ENCODE data around the gene CCDC178. TPM values are rescaled to one million over a fixed set of nuclear protein-coding genes. Genes with fewer than 3 reads are reported as not detected.

Gene CCDC178
- total RNA-seq, 2 donors from 2014 or later = not detected

DNA sequence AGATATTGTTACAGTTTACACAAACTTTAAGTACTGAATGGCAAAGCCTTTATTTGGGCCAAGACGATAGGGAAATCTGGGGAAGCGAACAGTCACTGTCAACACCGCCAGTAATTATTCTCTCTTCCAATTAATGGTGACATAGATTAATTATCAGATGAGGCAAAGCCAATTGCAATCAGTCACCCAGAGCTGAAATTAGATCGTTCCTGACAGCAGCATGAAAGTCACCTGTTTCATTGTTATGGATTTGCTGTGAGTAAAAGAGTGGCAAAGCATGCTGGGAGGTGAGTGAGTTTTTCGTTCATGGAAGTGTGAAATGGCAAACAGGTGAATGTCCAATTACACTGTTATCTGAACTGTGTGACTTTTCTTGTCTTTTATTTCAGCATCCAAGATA is 502.9 kb downstream of the CCDC178 start:
- Mint-ChIP-seq H3K9me3 (peaks cover 11% of the 10 kb centered on the region in 2 donors), H3K36me3 (no peaks in the 10 kb centered on the region), H3K27ac (no peak overlapping the region)
- DNase-seq (ENCODE audit: low spot score in 2 of 2) (no peak), ATAC-seq (no peak)

- Mint-ChIP-seq H3K36me3 (no peaks in the 10 kb centered on the region), H3K9me3 (peaks cover 11% of the 10 kb centered on the region in 2 donors), H3K27ac (no peak overlapping the region)
- DNase-seq (ENCODE audit: low spot score in 2 of 2) = no peak
- no peak for ATAC-seq
Measured at GRCh38 chr18:32937066-32937465, 503.5 kb downstream of the CCDC178 start.

GRCh38 chr18:32934201-32934600 is 506.3 kb downstream of the CCDC178 start:
- Mint-ChIP-seq H3K9me3 (peaks cover 11% of the 10 kb centered on the region in 2 donors), H3K27ac (no peak overlapping the region), H3K36me3 (no peaks in the 10 kb centered on the region)
- DNase-seq (ENCODE audit: low spot score in 2 of 2) (no peak), ATAC-seq (no peak)

DNA sequence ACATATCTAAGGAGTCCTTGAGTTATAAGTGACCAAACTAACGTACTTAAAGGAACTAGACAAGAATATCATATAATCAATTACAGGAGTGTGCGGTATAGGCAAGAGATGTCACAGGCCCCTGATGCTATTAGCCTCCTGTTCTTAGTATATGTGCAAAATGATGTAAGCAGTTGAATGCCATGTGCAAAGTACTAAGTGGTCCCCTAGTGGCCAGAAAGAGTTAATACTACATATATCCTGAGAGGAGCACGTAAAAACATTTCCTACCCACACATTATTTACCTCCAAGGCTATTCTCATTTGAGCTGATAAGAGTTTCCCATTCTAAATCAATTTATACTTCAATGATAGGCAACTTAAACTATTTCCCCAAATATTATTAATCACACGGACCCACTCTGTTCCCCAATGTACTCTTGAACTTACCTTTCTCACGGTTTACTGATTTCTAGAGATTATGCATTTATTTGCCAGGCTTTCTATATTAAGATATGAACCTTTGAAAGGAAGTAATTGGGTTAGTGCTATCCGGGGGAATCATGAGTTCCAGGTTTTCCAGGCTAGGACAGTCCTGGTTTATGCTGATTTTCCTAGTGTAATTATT is 509.7 kb downstream of the CCDC178 start:
- H3K27ac Mint-ChIP-seq = no peak overlapping the region
- no peaks in the 10 kb centered on the region for H3K36me3 Mint-ChIP-seq
- peaks cover 5 to 11% of the 10 kb centered on the region in 2 donors for H3K9me3 Mint-ChIP-seq
- DNase-seq (ENCODE audit: low spot score in 2 of 2) (no peak), ATAC-seq (peak in 1 of 2 donors; percentile 46)

GRCh38 chr18:32929213-32929612 is 511.3 kb downstream of the CCDC178 start:
- ATAC-seq (no peak), DNase-seq (ENCODE audit: low spot score in 2 of 2) (no peak)
- no peak overlapping the region for H3K27ac Mint-ChIP-seq
- H3K9me3 Mint-ChIP-seq = peaks cover under 1 to 11% of the 10 kb centered on the region in 2 donors
- no peaks in the 10 kb centered on the region for H3K36me3 Mint-ChIP-seq

DNA sequence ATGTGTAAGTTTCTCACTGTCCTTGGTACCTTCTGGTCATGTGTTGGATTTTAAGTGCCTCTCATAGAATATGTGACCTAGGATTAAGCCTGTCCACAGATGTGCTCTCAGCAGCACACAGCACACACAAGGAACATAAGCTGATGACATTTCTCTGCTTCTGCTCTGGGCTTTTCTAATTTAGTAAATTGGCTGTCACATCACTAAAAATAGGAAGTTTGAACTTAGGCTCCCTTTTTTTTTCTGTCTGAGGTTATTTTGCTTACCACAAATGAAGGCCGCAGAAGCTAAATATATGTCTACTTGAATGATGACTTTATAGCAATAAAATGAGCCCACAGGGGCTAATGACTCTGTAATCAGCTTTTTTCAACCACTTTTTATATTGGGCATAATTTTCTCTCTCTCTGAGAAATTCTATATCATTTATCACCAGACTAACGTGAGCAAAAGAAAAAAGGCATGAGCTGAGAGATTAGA is 517.5 kb downstream of the CCDC178 start:
- H3K36me3 Mint-ChIP-seq = no peaks in the 10 kb centered on the region
- H3K9me3 Mint-ChIP-seq = peaks cover 0 to 7% of the 10 kb centered on the region in 2 donors
- no peak for ATAC-seq
- no peak for DNase-seq (ENCODE audit: low spot score in 2 of 2)
- no peak overlapping the region for H3K27ac Mint-ChIP-seq

- H3K27ac Mint-ChIP-seq = no peak overlapping the region
- ATAC-seq (peak in 1 of 2 donors; percentile 39), DNase-seq (ENCODE audit: low spot score in 2 of 2) (no peak)
- peaks cover 0 to 14% of the 10 kb centered on the region in 2 donors for H3K9me3 Mint-ChIP-seq
- no peaks in the 10 kb centered on the region for H3K36me3 Mint-ChIP-seq
Measured at GRCh38 chr18:32920796-32921787, 519.4 kb downstream of the CCDC178 start.

DNA sequence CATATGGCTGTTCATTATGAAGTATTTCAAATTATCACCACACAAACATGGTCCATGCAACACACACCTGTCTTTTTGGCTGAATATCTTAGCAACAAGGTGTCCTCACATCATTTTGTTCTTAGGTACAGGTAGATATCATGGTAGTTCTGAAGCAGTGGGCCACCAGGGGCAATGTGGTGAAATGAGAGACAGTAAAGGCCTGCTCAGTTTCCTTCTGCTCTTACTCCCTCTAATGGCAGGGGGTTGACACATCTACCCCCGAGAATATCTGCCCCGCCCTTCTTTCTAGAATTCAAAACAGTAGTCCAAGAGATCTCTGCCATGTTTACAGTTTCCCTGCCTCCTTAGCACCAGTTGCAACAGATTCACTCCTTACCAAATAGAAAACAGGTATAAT is 520.7 kb downstream of the CCDC178 start:
- Mint-ChIP-seq H3K27ac (no peak overlapping the region), H3K36me3 (no peaks in the 10 kb centered on the region), H3K9me3 (peaks cover 4 to 17% of the 10 kb centered on the region in 2 donors)
- ATAC-seq (no peak), DNase-seq (ENCODE audit: low spot score in 2 of 2) (no peak)

- Mint-ChIP-seq H3K9me3 (peaks cover 5 to 11% of the 10 kb centered on the region in 2 donors), H3K27ac (no peak overlapping the region), H3K36me3 (no peaks in the 10 kb centered on the region)
- DNase-seq (ENCODE audit: low spot score in 2 of 2) (no peak), ATAC-seq (no peak)
Measured at GRCh38 chr18:32918692-32919250, 521.8 kb downstream of the CCDC178 start.

DNA sequence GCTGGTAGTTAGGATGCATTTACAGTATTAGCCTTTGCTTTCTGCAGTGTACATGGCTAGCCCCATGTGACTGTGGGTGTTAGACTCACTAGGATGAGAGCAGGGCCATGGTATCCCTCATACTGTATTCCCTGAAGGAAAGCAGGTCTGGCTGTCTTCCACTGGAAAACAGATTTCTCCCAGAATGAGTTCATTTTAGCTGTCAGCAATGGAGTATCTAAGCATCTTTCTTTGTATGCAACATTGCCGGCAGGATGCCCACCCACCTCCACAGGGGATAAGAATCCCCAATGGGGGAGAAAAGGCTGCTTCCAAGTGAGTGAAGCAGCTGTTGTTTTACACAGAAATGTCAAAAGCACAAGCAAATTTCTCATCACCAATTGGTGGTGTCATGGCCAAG is 525.0 kb downstream of the CCDC178 start:
- H3K27ac Mint-ChIP-seq = no peak overlapping the region
- DNase-seq (ENCODE audit: low spot score in 2 of 2) (no peak), ATAC-seq (no peak)
- peaks cover 13 to 15% of the 10 kb centered on the region in 2 donors for H3K9me3 Mint-ChIP-seq
- no peaks in the 10 kb centered on the region for H3K36me3 Mint-ChIP-seq

DNA sequence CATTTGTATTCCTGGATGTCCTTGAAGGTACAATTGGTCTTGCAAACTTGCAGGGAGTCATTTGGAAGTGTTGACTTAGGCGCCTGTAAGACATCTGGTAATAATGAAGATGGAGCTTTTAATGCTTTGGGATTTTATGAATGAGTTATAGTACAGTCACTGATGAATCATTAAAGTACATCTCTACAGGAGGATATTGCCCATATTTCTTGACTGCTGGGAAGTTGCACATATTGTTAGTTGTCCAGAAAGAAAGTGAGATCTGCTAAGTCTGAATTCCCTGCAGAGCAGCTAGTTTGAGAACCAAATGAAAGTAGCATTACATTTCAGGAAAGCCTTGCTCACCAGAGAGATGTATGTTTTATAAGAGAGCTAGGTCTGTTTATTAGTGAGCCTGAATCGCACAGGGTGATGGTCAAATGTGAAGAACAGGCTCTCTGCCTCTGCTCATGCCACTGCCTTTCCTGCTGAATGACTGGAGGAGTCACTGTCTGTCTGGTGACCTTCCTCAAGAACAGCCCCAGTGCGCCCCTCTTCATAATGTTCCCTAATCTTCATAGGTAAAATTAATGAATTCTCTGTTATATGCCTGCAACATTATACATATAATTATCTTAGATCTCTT is 528.7 kb downstream of the CCDC178 start:
- Mint-ChIP-seq H3K9me3 (peaks cover 8 to 22% of the 10 kb centered on the region in 2 donors), H3K27ac (no peak overlapping the region), H3K36me3 (no peaks in the 10 kb centered on the region)
- no peak for ATAC-seq
- DNase-seq (ENCODE audit: low spot score in 2 of 2) = no peak

DNA sequence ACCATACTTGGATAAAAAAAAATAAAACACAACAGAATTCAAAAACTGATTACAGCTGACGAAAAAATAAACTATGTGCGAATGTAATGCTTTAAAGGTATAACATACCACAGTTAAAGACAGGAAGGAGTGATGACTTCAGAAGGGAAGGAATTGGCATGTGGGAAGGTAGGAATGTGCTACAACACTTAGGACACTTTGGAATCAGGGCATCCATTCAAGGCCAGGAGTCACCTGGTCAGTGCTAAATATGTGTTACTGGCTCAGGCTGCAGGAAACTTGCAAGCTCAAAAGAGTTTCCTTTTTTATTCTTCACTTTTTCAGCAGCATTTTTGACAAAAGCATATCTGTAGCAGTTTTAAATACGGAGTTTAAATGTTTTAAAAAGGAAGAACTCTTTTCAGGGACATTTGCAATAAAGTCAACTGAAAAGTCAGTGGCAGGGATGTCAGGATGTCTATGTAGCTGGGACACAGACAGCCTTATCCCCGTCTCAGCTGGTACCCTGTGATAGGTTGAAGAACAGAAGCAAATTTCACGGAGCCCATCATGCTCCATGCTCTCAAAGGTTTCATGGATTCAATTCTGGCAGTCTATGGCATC is 529.7 kb downstream of the CCDC178 start:
- Mint-ChIP-seq H3K27ac (no peak overlapping the region), H3K9me3 (peaks cover 12 to 30% of the 10 kb centered on the region in 2 donors), H3K36me3 (no peaks in the 10 kb centered on the region)
- ATAC-seq = no peak
- DNase-seq (ENCODE audit: low spot score in 2 of 2) = no peak

GRCh38 chr18:32909798-32910561 is 530.5 kb downstream of the CCDC178 start:
- DNase-seq (ENCODE audit: low spot score in 2 of 2) = no peak
- Mint-ChIP-seq H3K9me3 (peaks cover 8 to 29% of the 10 kb centered on the region in 2 donors), H3K27ac (no peak overlapping the region), H3K36me3 (no peaks in the 10 kb centered on the region)
- ATAC-seq = no peak

GRCh38 chr18:32908424-32908805 is 532.1 kb downstream of the CCDC178 start:
- Mint-ChIP-seq H3K27ac (no peak overlapping the region), H3K9me3 (peaks cover 8 to 23% of the 10 kb centered on the region in 2 donors), H3K36me3 (no peaks in the 10 kb centered on the region)
- ATAC-seq (no peak), DNase-seq (ENCODE audit: low spot score in 2 of 2) (no peak)

- ATAC-seq = no peak
- H3K27ac Mint-ChIP-seq = no peak overlapping the region
Measured at GRCh38 chr18:32907648-32908423, 532.7 kb downstream of the CCDC178 start.

More at GRCh38 chr18:32907648-32908423, 532.7 kb downstream of the CCDC178 start:
- Mint-ChIP-seq H3K36me3 (no peaks in the 10 kb centered on the region), H3K9me3 (peaks cover 6 to 21% of the 10 kb centered on the region in 2 donors)
- no peak for DNase-seq (ENCODE audit: low spot score in 2 of 2)

All from activated naive CD4-positive, alpha-beta T cell treated with anti-CD3 and anti-CD28 coated beads, Interleukin-2, amount 50 U/mL, for 72 hours (primary cell).